IPS DF 4.7 (cell line): ENCODE results near the gene SFXN4.
"Not testable (repeated sequence)": the region's sequence is repeated elsewhere in the genome, so short reads cannot be mapped to it uniquely, and the experiment has no call there.

Experiments
- DNase-seq: peaks from one replicate; pipeline ENCODE4 v3.0.0-alpha.2; 2013; ENCODE audit warnings: low spot score; ENCODE audit errors: extremely low read depth

The SFXN4 gene

DNA sequence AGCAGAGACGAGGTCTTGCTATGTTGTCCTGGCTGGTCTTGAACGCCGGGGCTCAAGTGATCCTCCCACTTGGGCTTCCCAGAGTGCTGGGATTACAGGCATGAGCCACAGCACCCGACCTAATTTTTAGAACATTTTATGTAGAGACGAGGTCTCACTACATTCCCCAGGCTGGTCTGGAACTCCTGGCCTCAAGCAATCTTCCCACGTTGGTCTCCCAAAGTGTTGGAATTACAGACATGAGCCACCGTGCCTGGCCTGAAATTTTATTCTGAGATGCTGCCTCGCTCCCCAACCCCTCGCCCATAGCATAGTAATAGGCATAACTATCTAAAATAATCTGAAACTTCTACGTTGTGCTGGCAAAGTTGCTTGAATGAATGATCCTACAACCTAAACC lies 21.9 kb downstream of the SFXN4 start:
- no peak for DNase-seq

DNA sequence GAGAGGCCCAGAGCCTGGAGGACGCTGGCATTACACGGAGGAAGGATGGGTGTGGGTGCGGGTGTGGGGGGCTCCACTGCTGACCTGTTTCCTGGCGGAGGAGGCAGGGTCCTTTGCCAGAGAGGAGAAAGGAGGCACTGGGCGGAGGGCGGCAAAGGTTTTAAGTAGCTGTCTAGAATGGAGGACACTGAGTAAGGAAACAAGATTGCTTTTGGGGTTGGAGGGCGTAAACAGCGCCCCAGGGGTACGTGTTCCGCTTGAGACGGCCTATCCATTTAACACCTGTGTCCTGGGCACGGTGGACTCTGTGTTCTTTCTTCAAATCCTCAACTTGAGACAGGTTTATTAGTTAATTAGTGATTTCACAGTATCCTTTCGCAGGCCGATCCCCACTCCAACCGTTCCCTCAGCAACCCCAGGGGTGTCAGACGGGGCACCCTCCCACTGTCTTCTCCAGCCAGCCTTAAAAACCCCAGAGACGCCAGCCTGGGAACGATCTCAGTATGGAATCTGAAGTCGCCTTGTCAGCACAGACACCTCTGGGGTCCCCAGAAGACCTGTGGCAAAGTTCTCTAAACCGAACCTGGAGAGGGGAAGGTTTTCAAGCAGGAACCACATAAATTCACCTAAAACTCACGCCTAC lies 24.8 kb downstream of the SFXN4 start:
- DNase-seq = no peak

- DNase-seq = peak; percentile 19
Observed at GRCh38 chr10:119139464-119140067, 25.9 kb downstream of the SFXN4 start.

DNA sequence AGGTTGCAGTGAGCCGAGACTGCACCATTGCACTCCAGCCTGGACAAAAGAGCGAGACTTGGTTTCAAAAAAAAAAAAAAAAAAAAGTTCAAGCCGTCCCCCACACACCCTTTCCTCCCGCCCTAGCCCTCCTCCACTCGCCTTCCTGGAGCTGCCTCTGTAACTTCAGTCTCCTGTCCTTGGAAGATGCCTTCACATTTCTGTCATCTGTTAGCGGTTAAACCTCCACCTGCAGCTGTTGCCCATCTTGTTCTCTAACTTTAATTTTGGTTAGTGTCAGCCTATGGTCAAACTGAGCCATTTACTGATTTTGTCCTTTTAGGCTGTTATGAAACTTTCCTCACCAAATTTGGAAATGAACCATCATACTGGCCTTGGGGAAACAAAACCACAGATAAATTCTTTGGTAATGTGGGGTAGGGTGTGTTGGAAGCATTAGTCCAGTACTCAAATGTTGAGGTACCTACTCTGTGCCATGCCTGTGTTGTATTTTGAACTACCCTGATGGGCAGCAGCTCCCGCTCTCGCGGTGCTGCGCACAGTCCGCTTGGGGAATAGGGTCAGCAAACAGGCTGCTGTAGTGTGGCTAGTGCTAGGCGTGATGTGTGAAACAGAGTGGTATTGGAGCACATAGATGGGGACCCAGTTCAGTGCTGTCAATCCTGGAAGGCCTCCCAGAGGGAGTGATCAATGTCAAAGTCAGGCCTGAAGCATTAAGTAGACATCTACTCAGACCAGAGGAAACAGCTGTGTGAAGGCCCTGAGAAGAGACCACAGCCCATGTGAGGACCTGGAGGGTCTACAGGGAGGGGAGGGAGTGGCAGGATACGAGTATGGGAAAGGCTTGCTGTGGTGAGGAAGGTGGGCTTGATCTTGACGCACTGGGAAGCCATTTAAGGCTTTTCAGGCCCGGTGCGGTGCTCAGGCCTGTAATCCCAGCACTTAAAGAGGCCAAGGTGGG lies 26.9 kb downstream of the SFXN4 start:
- no peak for DNase-seq

DNA sequence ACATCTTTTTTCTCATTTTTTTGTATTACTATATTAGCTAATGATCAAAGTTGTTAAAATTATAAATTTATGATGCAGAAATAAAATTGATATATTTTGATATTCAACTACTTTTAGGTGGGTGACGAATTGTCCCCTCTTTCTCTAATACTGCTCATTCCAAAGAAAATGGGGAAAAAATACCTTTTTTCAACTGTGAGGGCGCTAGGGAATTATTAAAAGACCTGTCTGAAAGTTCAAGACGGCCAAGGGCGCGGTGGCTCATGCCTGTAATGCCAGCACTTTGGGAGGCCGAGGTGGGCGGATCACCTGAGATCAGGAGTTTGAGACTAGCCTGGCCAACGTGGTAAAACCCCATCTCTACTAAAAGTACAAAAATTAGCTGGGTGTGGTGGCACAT lies 27.6 kb downstream of the SFXN4 start:
- not testable (repeated sequence) for DNase-seq

- DNase-seq = no peak
Observed at GRCh38 chr10:119136084-119136483, 29.4 kb downstream of the SFXN4 start.

GRCh38 chr10:119135513-119135881 lies 30.0 kb downstream of the SFXN4 start:
- DNase-seq = no peak

DNA sequence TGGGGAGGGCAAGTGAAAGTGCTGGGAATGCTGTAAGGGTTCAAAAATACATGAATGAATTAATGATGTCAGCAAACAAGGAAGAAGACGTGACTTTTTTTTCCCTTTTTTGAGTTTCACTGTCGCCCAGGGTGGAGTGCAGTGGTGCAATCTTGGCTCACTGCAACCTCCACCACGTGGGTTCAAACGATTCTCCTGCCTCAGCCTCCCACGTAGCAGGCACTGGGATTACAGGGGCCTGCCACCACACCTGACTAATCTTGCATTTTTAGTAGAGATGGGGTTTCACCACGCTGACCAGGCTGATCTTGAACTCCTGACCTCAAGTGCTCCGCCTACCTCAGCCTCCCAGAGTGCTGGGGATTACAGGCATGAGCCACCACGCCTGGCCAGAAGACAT lies 31.6 kb downstream of the SFXN4 start:
- no peak for DNase-seq

DNA sequence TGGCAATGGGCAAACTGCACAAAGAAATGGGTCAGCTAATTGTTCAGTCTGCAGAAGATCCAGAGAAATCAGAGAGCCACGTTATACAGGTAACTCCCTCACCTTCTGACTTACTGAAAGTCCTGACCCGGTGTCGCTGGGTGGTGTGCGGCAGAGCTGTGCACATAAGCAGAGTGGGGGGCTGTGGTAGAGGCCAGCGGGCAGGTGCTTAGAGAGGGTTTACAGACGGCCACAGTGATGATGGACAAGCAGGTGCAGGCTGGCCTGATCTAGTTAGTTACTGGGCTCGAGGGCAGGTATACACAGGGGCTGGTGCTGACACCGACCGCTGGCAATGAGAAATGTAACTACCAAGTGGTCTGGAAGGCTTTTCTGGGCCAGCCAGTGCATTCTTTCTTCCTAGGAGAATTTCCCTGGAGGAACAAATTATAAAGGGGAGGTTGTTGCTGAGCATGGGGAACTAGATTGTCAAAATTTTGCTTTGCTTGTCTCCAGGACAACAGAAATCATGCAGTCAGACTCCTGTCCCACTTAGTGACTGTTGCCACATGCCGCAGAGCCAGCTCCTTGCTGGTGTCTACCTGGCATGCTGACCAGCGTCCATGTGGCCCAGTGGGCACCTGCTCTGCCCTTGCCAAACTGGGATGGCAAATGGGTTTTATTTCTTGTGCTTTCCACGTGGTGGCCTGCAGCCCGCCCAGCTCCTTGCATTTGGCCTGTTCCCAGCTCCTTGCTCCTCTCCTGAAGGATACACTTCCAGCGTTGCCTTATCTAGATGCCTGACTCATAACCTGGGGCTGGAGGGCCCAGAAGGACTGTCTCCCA lies 32.8 kb downstream of the SFXN4 start:
- no peak for DNase-seq

DNA sequence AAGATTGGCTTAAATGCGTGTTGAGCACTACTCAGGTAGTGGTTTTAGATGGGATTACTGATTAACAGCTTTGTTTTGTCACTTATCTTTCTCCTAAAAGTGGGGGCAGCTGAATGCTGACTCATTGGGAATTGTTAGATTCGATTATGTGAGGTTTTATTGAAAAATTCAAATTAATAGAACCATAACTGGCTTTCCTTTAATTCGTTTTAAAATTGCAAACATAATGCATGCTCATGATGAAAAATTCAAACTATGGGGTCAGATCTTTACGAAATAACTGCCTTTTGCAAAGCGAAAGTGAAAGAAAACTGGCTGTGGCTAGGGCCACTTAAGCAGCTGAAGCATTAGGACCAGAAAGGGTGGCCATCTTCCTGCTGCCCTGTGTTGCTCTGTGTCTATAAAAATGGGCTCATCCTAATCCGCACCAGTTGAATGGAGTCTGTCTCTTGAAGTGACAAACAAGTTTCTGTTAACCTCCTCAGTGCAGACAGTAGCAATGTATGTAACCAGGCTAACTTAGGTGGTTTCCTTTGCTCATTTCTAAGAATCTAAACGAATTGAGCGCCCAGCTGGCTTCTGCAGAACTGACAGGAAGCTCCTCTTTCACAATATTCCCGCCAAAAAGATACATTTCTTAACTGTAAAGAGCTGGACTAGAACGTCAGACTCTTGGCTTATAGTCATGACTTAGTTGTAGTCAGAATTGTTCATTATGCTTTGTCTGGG lies 33.8 kb downstream of the SFXN4 start:
- DNase-seq = no peak

GRCh38 chr10:119129721-119130120 lies 35.8 kb downstream of the SFXN4 start:
- no peak for DNase-seq

GRCh38 chr10:119125942-119126341 lies 39.6 kb downstream of the SFXN4 start:
- DNase-seq = no peak

DNA sequence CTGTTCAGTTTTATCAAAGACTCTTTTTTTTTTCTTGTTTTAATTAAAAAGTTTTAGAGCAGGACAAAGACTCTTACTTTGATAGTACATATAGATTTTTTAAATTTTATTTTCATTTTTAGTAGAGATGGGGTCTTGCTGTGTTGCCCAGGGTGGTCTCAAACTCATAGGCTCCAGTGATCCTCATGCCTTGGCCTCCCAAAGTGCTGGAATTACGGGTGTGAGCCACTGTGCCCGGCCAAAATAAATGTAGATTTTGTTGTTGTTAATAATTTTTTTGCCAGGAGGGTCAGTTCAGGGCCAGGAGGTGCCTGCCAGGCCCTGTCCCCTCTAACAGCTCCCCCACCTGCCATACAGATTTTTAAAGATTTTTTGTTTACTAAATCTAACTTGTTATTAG lies 44.6 kb downstream of the SFXN4 start:
- no peak for DNase-seq

DNA sequence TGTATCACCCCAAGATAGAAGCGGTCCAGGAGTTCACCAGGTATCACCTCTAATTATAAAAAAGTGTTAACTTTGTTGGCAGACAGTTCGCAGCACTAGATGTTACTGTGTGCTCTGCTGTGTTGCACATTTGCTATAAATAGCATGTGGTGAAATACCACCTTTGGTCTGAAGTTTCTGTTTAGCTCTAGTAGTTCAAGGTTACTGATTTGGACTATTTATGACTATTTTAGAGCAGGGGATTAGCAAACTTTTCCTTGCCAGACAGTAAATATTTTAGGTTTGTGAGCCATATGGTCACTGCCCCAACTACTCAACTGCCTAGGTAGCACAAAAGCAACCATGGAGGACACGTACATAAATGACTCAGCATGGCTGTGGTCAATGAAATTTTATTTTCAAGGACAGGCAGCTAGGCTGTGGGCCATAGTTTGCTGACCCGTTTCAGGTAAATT lies 45.1 kb downstream of the SFXN4 start:
- no peak for DNase-seq

- no peak for DNase-seq
Observed at GRCh38 chr10:119119400-119119799, 46.1 kb downstream of the SFXN4 start.

- DNase-seq = no peak
Observed at GRCh38 chr10:119118231-119118630, 47.3 kb downstream of the SFXN4 start.

DNA sequence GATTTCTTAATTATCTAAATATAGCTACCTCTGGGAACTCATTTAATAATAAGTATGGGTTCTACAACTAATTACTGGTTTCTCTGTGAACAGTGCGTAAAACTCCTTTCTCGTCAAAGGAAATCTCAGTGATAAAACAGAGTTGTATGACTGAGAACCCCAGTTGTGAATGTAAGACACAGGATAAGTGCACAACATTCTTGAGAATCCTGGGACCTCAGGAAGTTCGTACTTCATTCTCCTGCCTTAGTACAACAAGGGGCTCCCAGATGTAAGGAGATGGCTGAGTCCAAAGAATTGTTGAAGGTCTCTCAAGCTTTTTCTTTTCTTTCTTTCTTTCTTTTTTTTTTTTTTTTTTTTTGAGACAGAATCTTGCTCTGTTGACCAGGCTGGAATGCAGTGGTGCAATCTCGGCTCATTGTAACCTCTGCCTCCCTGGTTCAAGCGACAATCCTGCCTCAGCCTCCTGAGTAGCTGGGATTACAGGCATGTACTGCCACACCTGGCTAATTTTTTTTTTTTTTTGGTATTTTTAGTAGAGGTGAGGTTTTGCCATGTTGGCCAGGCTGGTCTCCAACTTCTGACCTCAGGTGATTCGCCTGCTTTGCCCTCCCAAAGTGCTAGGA lies 49.1 kb downstream of the SFXN4 start:
- DNase-seq = no peak

- DNase-seq = no peak
Observed at GRCh38 chr10:119115926-119116325, 49.6 kb downstream of the SFXN4 start.

DNA sequence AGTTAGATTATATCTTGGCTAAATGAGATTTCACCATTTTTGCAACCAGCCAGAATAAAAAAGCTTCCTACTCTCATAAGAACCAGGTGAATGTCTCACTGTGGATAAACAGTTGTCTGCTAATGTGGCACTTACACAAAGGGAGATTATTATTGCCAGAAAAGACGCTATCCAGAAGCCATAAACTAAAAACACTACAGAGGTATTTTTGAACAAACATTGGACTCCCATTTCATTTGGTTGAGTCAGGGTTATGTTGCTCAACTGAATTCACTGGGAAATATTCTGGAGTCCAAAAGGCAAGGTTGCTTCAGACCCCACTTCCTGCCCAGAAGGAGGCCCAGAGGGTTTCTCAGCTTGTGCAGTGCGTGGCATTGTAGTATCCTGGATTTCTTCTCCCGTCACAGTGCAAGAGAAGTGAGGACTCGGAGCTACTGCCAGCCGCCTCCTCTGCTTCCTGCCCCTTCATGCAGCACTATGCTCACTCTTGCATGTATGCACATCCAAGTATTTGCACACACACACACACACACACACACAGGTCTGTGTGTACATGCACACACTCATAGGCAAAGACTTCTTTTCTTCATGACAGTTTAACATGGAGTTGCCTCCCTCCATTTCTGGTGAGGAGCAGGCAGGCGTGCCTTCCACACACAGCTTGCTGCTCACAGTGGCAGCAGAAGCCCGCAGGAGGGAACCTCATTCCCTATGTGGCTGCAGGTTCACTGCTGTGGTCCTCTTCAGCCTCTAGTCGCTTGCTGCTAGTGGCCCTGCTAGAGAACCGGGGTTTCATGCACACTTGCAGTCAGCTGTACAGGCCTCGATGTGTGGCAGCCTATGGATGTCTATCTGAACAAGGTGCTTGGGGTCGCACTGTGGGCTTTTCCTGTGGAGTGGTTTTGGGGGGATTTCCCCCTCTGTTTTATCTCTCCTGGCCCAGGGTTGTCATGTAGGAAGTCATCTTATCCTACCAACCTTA lies 51.5 kb downstream of the SFXN4 start:
- DNase-seq = no peak
